Activated CD4-positive, alpha-beta memory T cell treated with anti-CD3 and anti-CD28 coated beads, Interleukin-2, amount 10 ng/mL, durations not matched to agents 7 days and 5 days (primary cell): Measurements from ENCODE around the gene SLC26A6. TPM values are rescaled to one million over a fixed set of nuclear protein-coding genes. Genes with fewer than 3 reads are reported as not detected.

Source experiments
- CTCF ChIA-PET: fragments of 350-600 bp; sonication (Branson Sonifier 250); formaldehyde crosslinking; loops from one replicate; lab custom pipeline; 2021; ENCODE audit warnings: antibody characterized with exemption, inconsistent platforms; lab: Charles Lee
- POLR2A ChIA-PET: fragments of 350-600 bp; sonication (Branson Sonifier 250); formaldehyde crosslinking; loops from one replicate; lab custom pipeline; 2021; ENCODE audit warnings: antibody characterized with exemption; lab: Charles Lee
- DNase-seq: peaks from one replicate; pipeline ENCODE4 v3.0.0-alpha.2; 2020
- H3K27ac Mint-ChIP-seq: one replicate; pipeline ENCODE4 v1.8.0; 2021; ENCODE audit warnings: mild to moderate bottlenecking, mixed read lengths
- H3K27me3 Mint-ChIP-seq: one replicate; pipeline ENCODE4 v1.8.0; 2021; ENCODE audit warnings: mixed read lengths
- H3K36me3 Mint-ChIP-seq: one replicate; pipeline ENCODE4 v1.8.0; 2021; ENCODE audit warnings: low read depth, mixed read lengths
- H3K4me1 Mint-ChIP-seq: one replicate; pipeline ENCODE4 v1.8.0; 2021; ENCODE audit warnings: mixed read lengths
- H3K4me3 Mint-ChIP-seq: one replicate; pipeline ENCODE4 v1.8.0; 2021; ENCODE audit warnings: mild to moderate bottlenecking, mixed read lengths
- H3K9me3 Mint-ChIP-seq: one replicate; pipeline ENCODE4 v1.8.0; 2021; ENCODE audit warnings: mixed read lengths
- total RNA-seq, 2 experiments: library from RNA; stranded (reverse); gene quantifications; one replicate each; pipeline ENCODE4 v1.2.3, GENCODE V29; 2021

The SLC26A6 gene
- total RNA-seq, 2 experiments from 2014 or later = 55.4 to 56.0 TPM

- peaks cover 11% of the 10 kb centered on the region for H3K4me1 Mint-ChIP-seq
- H3K9me3 Mint-ChIP-seq = no peaks in the 10 kb centered on the region
- H3K4me3 Mint-ChIP-seq = no peak overlapping the region
- POLR2A ChIA-PET = interaction anchor here (2.4 kb wide), 1 partner anchor 9 kb away, joined by 13 read pairs; the partner anchor contains the start of gene SLC26A6
- DNase-seq = no peak
- CTCF ChIA-PET = no interaction called here
- peaks cover 38% of the 10 kb centered on the region for H3K36me3 Mint-ChIP-seq
- no peaks in the 10 kb centered on the region for H3K27me3 Mint-ChIP-seq
- H3K27ac Mint-ChIP-seq = no peak overlapping the region
Observed at GRCh38 chr3:48625600-48625999, 9.7 kb downstream of the SLC26A6 start.

- H3K4me3 Mint-ChIP-seq = no peak overlapping the region
- peaks cover 11% of the 10 kb centered on the region for H3K4me1 Mint-ChIP-seq
- ChIA-PET POLR2A (interaction anchor here (2.4 kb wide), 1 partner anchor 10 kb away, joined by 13 read pairs; the partner anchor contains the start of gene SLC26A6), CTCF (interaction anchor here (0.6 to 1.1 kb wide), 2 partner anchors 9 to 11 kb away, joined by 3 to 4 read pairs; partner anchors contain the start of gene SLC26A6)
- no peak overlapping the region for H3K27ac Mint-ChIP-seq
- no peak for DNase-seq
- H3K36me3 Mint-ChIP-seq = peaks cover 44% of the 10 kb centered on the region
- H3K27me3 Mint-ChIP-seq = no peaks in the 10 kb centered on the region
- no peaks in the 10 kb centered on the region for H3K9me3 Mint-ChIP-seq
Observed at GRCh38 chr3:48624767-48625166, 10.5 kb downstream of the SLC26A6 start.

- Mint-ChIP-seq H3K4me3 (no peak overlapping the region), H3K9me3 (no peaks in the 10 kb centered on the region), H3K36me3 (peaks cover 37% of the 10 kb centered on the region), H3K27me3 (no peaks in the 10 kb centered on the region), H3K4me1 (peaks cover 11% of the 10 kb centered on the region), H3K27ac (peak overlapping the region; percentile 45)
- ChIA-PET CTCF (interaction anchor here (0.5 to 1.2 kb wide), 5 partner anchors 10 to 223 kb away, joined by 3 to 4 read pairs (median 3); partner anchors contain the start of genes SLC26A6 and UQCRC1), POLR2A (interaction anchor here (0.9 to 2.4 kb wide), 4 partner anchors 9 to 11 kb away, joined by 3 to 13 read pairs (median 4); partner anchors contain the start of gene SLC26A6)
- no peak for DNase-seq
Observed at GRCh38 chr3:48623851-48624547, 11.3 kb downstream of the SLC26A6 start.

- Mint-ChIP-seq H3K4me3 (no peak within 1 kb of the TSS), H3K27me3 (no peaks in the 10 kb centered on the region), H3K36me3 (peaks cover 35% of the 10 kb centered on the region), H3K27ac (no peak within 1 kb of the TSS), H3K4me1 (peaks cover 11% of the 10 kb centered on the region), H3K9me3 (peaks cover 18% of the 10 kb centered on the region)
- ChIA-PET POLR2A (no interaction called here), CTCF (interaction anchor here (1.1 kb wide), 1 partner anchor 12 kb away, joined by 3 read pairs; the partner anchor contains the start of gene UQCRC1)
- no peak for DNase-seq
Observed at GRCh38 chr3:48621461-48621869, 13.8 kb downstream of the SLC26A6 start, which contains the start of gene TMEM89. TMEM89 (minus strand) TSS chr3:48621769; CDS start chr3:48621756, 13 bp downstream.

- peaks cover 18% of the 10 kb centered on the region for H3K9me3 Mint-ChIP-seq
- ChIA-PET POLR2A (interaction anchor here (1.2 kb wide), 1 partner anchor 10 kb away, joined by 3 read pairs; the partner anchor contains the start of gene UQCRC1), CTCF (no interaction called here)
- no peak for DNase-seq
- H3K27me3 Mint-ChIP-seq = no peaks in the 10 kb centered on the region
- H3K4me1 Mint-ChIP-seq = peaks cover 10% of the 10 kb centered on the region
- peaks cover 29% of the 10 kb centered on the region for H3K36me3 Mint-ChIP-seq
- no peak overlapping the region for H3K4me3 Mint-ChIP-seq
- no peak overlapping the region for H3K27ac Mint-ChIP-seq
Observed at GRCh38 chr3:48619541-48620524, 15.4 kb downstream of the SLC26A6 start.

- ChIA-PET POLR2A (no interaction called here), CTCF (interaction anchor here (0.6 kb wide), 1 partner anchor 8 kb away, joined by 3 read pairs; the partner anchor contains the start of gene UQCRC1)
- peaks cover 13% of the 10 kb centered on the region for H3K4me1 Mint-ChIP-seq
- no peak for DNase-seq
- H3K4me3 Mint-ChIP-seq = no peak overlapping the region
- peaks cover 26% of the 10 kb centered on the region for H3K36me3 Mint-ChIP-seq
- peaks cover 18% of the 10 kb centered on the region for H3K9me3 Mint-ChIP-seq
- no peaks in the 10 kb centered on the region for H3K27me3 Mint-ChIP-seq
- no peak overlapping the region for H3K27ac Mint-ChIP-seq
Observed at GRCh38 chr3:48617559-48617958, 17.7 kb downstream of the SLC26A6 start.

GRCh38 chr3:48614044-48614443, 21.2 kb downstream of the SLC26A6 start:
- H3K27ac Mint-ChIP-seq = peak overlapping the region; percentile 79
- H3K27me3 Mint-ChIP-seq = no peaks in the 10 kb centered on the region
- ChIA-PET CTCF (interaction anchor here (0.7 to 2.2 kb wide), 2 partner anchors 213 to 850 kb away, joined by 3 to 10 read pairs; no protein-coding TSS in a partner anchor), POLR2A (interaction anchor here (1.1 kb wide), 1 partner anchor 10 kb away, joined by 3 read pairs; no protein-coding TSS in a partner anchor)
- peaks cover 21% of the 10 kb centered on the region for H3K4me1 Mint-ChIP-seq
- no peak for DNase-seq
- H3K9me3 Mint-ChIP-seq = peaks cover 18% of the 10 kb centered on the region
- no peak overlapping the region for H3K4me3 Mint-ChIP-seq
- peaks cover 19% of the 10 kb centered on the region for H3K36me3 Mint-ChIP-seq

- H3K9me3 Mint-ChIP-seq = peaks cover 4% of the 10 kb centered on the region
- CTCF ChIA-PET = interaction anchor here (0.6 to 4.8 kb wide), 6 partner anchors 23 to 580 kb away, joined by 3 to 27 read pairs (median 4); partner anchors contain the start of genes SLC26A6 and WDR6
- no peak overlapping the region for H3K4me3 Mint-ChIP-seq
- peaks cover 34% of the 10 kb centered on the region for H3K4me1 Mint-ChIP-seq
- POLR2A ChIA-PET = interaction anchor here (1.6 kb wide), 1 partner anchor 10 kb away, joined by 5 read pairs; no protein-coding TSS in a partner anchor
- no peak for DNase-seq
- peaks cover 18% of the 10 kb centered on the region for H3K36me3 Mint-ChIP-seq
- H3K27me3 Mint-ChIP-seq = no peaks in the 10 kb centered on the region
- H3K27ac Mint-ChIP-seq = no peak overlapping the region
Observed at GRCh38 chr3:48612309-48612708, 23.0 kb downstream of the SLC26A6 start.

- H3K9me3 Mint-ChIP-seq = no peaks in the 10 kb centered on the region
- H3K4me1 Mint-ChIP-seq = peaks cover 31% of the 10 kb centered on the region
- ChIA-PET CTCF (interaction anchor here (0.6 to 4.8 kb wide), 9 partner anchors 8 to 208 kb away, joined by 3 to 27 read pairs (median 4); partner anchors contain the start of genes CELSR3, SLC26A6 and TMEM89), POLR2A (interaction anchor here (0.8 to 1.5 kb wide), 4 partner anchors 10 to 363 kb away, joined by 3 to 9 read pairs (median 3); partner anchors contain the start of gene SLC26A6)
- H3K4me3 Mint-ChIP-seq = peak within 1 kb of the TSS; percentile 99
- peak within 1 kb of the TSS; percentile 95 for H3K27ac Mint-ChIP-seq
- H3K36me3 Mint-ChIP-seq = peaks cover 29% of the 10 kb centered on the region
- peak; percentile 94 for DNase-seq
- no peaks in the 10 kb centered on the region for H3K27me3 Mint-ChIP-seq
Observed at GRCh38 chr3:48609088-48610005, 25.9 kb downstream of the SLC26A6 start, which contains the start of gene UQCRC1. UQCRC1 (minus strand) TSS chr3:48609646; CDS start chr3:48609620, 26 bp downstream.

- Mint-ChIP-seq H3K4me1 (peaks cover 20% of the 10 kb centered on the region), H3K27me3 (no peaks in the 10 kb centered on the region), H3K9me3 (no peaks in the 10 kb centered on the region), H3K36me3 (peaks cover 44% of the 10 kb centered on the region), H3K27ac (no peak overlapping the region), H3K4me3 (no peak overlapping the region)
- no peak for DNase-seq
- ChIA-PET POLR2A (no interaction called here), CTCF (no interaction called here)
Observed at GRCh38 chr3:48607519-48607918, 27.7 kb downstream of the SLC26A6 start.

GRCh38 chr3:48601622-48601994, 33.7 kb downstream of the SLC26A6 start:
- Mint-ChIP-seq H3K9me3 (no peaks in the 10 kb centered on the region), H3K27me3 (no peaks in the 10 kb centered on the region), H3K4me3 (no peak overlapping the region), H3K4me1 (no peaks in the 10 kb centered on the region), H3K27ac (no peak overlapping the region), H3K36me3 (peaks cover 66% of the 10 kb centered on the region)
- POLR2A ChIA-PET = interaction anchor here (1.4 kb wide), 1 partner anchor 11 kb away, joined by 5 read pairs; no protein-coding TSS in a partner anchor
- DNase-seq = no peak
- CTCF ChIA-PET = no interaction called here
